A549 (cell line): ENCODE results near the gene TRIM45. TPM values are rescaled to one million over a fixed set of nuclear protein-coding genes. Genes with fewer than 3 reads are reported as not detected.

Source experiments
- ATAC-seq, 2 experiments: fragments of 200-7000 bp in 1 of 2; fragments of >200 bp in 1 of 2; cut with Nextera tagmentation in 1 of 2; cut with Tn5 transposase in 1 of 2; 3 replicates each; pipeline versions ENCODE4 v1.8.0 to v1.9.1; 2018 to 2020; ENCODE audit warnings: mild to moderate bottlenecking in 1 of 2, moderate library complexity in 1 of 2
- CTCF ChIA-PET: fragments of 300-600 bp; sonication (Branson Sonifier 250); formaldehyde crosslinking; extraction: SDS; loops from one replicate; lab custom pipeline; 2021; ENCODE audit warnings: antibody characterized with exemption, inconsistent platforms; lab: Yijun Ruan, JAX
- POLR2A ChIA-PET: fragments of 350-600 bp; formaldehyde crosslinking; extraction: SDS; loops from one replicate; lab custom pipeline; 2021; ENCODE audit warnings: antibody characterized with exemption, inconsistent platforms; lab: Yijun Ruan, JAX
- DNase-seq, 2 experiments: peaks; one replicate each; pipeline versions ENCODE4 v3.0.0 to v3.0.0-alpha.2; 2011 to 2016; ENCODE audit warnings: low read depth in 1 of 2, low spot score in 1 of 2
- FAIRE-seq: peaks from 2 replicates; lab custom pipeline; 2011; peaks lifted over from hg19 to GRCh38; lab: Jason Lieb, UNC
- H3K27ac ChIP-seq, 2 experiments: fragments of >200 bp; sonication (Bioruptor Twin); formaldehyde crosslinking; 3 replicates each; pipeline ENCODE4 v1.5.1; 2016 to 2017
- H3K4me1 ChIP-seq: fragments of >200 bp; sonication (Bioruptor Twin); formaldehyde crosslinking; 3 replicates; pipeline ENCODE4 v1.6.1; 2016
- H3K4me2 ChIP-seq: fragments of >200 bp; sonication (Bioruptor Twin); formaldehyde crosslinking; 3 replicates; pipeline ENCODE4 v1.6.1; 2016
- H3K4me3 ChIP-seq: fragments of >200 bp; sonication (Bioruptor Twin); formaldehyde crosslinking; 3 replicates; pipeline ENCODE4 v1.5.1; 2016
- H3K9me3 ChIP-seq: fragments of >200 bp; sonication (Bioruptor Twin); formaldehyde crosslinking; 3 replicates; pipeline ENCODE4 v1.6.1; 2016
- BCL3 ChIP-seq: fragments of >200 bp; sonication (Bioruptor Twin); formaldehyde crosslinking; IDR thresholded peaks from 3 replicates; pipeline ENCODE4 v1.6.1; 2016
- BHLHE40 ChIP-seq: IDR thresholded peaks from 2 replicates; pipeline ENCODE4 v1.6.1; 2012; ENCODE audit warnings: low read depth, low read length, inconsistent platforms
- CHD4 ChIP-seq: fragments of 200-600 bp; sonication (generic); IDR thresholded peaks from 2 replicates; pipeline ENCODE4 v1.6.1; 2016; ENCODE audit warnings: antibody characterized with exemption, mild to moderate bottlenecking, borderline replicate concordance
- CTCF ChIP-seq: fragments of >200 bp; sonication (Bioruptor Twin); formaldehyde crosslinking; IDR thresholded peaks from 3 replicates; pipeline ENCODE4 v1.5.1; 2016
- EP300 ChIP-seq, 2 experiments: fragments of >200 bp; sonication (Bioruptor Twin); formaldehyde crosslinking; IDR thresholded peaks; 2 replicates in 1 of 2; 3 replicates in 1 of 2; pipeline ENCODE4 v1.6.1; 2016 to 2017
- ESRRA ChIP-seq: fragments of 150-350 bp; IDR thresholded peaks from 2 replicates; pipeline ENCODE4 v1.6.1; 2014; ENCODE audit warnings: mild to moderate bottlenecking, low read length, borderline replicate concordance
- GATA3 ChIP-seq: IDR thresholded peaks from 2 replicates; pipeline ENCODE4 v1.6.1; 2012; ENCODE audit warnings: borderline replicate concordance
- HDAC2 ChIP-seq: fragments of 200-600 bp; sonication (generic); IDR thresholded peaks from 2 replicates; pipeline ENCODE4 v1.6.1; 2016
- HES2 ChIP-seq: fragments of >200 bp; sonication (Bioruptor Twin); formaldehyde crosslinking; IDR thresholded peaks from 2 replicates; pipeline ENCODE4 v1.6.1; 2016
- HOXB13 ChIP-seq: fragments of 250-450 bp; sonication (Bioruptor Pico); IDR thresholded peaks from 2 replicates; pipeline ENCODE4 v1.5.0; 2020; ENCODE audit warnings: low read depth, mild to moderate bottlenecking, moderate library complexity
- HOXB5 ChIP-seq: fragments of 250-450 bp; sonication (Bioruptor Pico); IDR thresholded peaks from 2 replicates; pipeline ENCODE4 v1.5.0; 2020; ENCODE audit warnings: mild to moderate bottlenecking, moderate library complexity
- JUNB ChIP-seq: fragments of >200 bp; sonication (Bioruptor Twin); formaldehyde crosslinking; IDR thresholded peaks from 2 replicates; pipeline ENCODE4 v1.6.1; 2016
- KDM5A ChIP-seq: fragments of 200-600 bp; sonication (generic); IDR thresholded peaks from 2 replicates; pipeline ENCODE4 v1.6.1; 2016; ENCODE audit warnings: antibody characterized with exemption, mild to moderate bottlenecking
- NR3C1 ChIP-seq: fragments of >200 bp; sonication (Bioruptor Twin); formaldehyde crosslinking; IDR thresholded peaks from 3 replicates; pipeline ENCODE4 v1.6.1; 2017
- POLR2AphosphoS2 ChIP-seq: conservative IDR thresholded peaks from 2 replicates; pipeline ENCODE4 v1.6.1; 2012; ENCODE audit warnings: low read length, improper control_type of control experiment, inconsistent platforms
- RAD21 ChIP-seq, 2 experiments: fragments of >200 bp in 1 of 2; sonication (Bioruptor Twin) in 1 of 2; formaldehyde crosslinking in 1 of 2; IDR thresholded peaks in 1 of 2; conservative IDR thresholded peaks in 1 of 2; 2 replicates in 1 of 2; 3 replicates in 1 of 2; pipeline ENCODE4 v1.6.1; 2012 to 2018; ENCODE audit warnings: inconsistent platforms in 1 of 2
- REST ChIP-seq: fragments of 200-600 bp; sonication (generic); IDR thresholded peaks from 2 replicates; pipeline ENCODE4 v1.6.1; 2016; ENCODE audit warnings: antibody characterized with exemption, mild to moderate bottlenecking, moderate library complexity
- RFX5 ChIP-seq: fragments of 450-650 bp; IDR thresholded peaks from 2 replicates; pipeline ENCODE4 v1.7.1; 2014; ENCODE audit warnings: antibody characterized with exemption, mild to moderate bottlenecking, moderate library complexity
- RNF2 ChIP-seq: fragments of 200-600 bp; sonication (generic); IDR thresholded peaks from 2 replicates; pipeline ENCODE4 v1.6.1; 2016; ENCODE audit warnings: low read depth, mild to moderate bottlenecking, antibody characterized with exemption, moderate library complexity, borderline replicate concordance
- SREBF2 ChIP-seq: fragments of 450-650 bp; IDR thresholded peaks from 2 replicates; pipeline ENCODE4 v1.6.1; 2014; ENCODE audit warnings: mild to moderate bottlenecking, moderate library complexity
- TFCP2L1 ChIP-seq: fragments of 250-450 bp; sonication (Bioruptor Pico); IDR thresholded peaks from 2 replicates; pipeline ENCODE4 v1.5.0; 2021; ENCODE audit warnings: mild to moderate bottlenecking
- TP53 ChIP-seq: fragments of 250-450 bp; sonication (Bioruptor Pico); IDR thresholded peaks from 2 replicates; pipeline ENCODE4 v1.5.0; 2021; ENCODE audit warnings: mild to moderate bottlenecking, moderate library complexity
- ZNF302 ChIP-seq: fragments of 250-450 bp; sonication (Bioruptor Pico); IDR thresholded peaks from 2 replicates; pipeline ENCODE4 v1.9.0; 2021; ENCODE audit warnings: inconsistent platforms, mild to moderate bottlenecking, moderate library complexity
- WGBS: methylation state at CpG from one replicate; pipeline ENCODE4 v1.1.6; 2017; ENCODE audit errors: missing lambda C conversion rate; 5-methylcytosine and 5-hydroxymethylcytosine counted together
- polyA plus RNA-seq, 4 experiments: library from polyadenylated mRNA; depleted of rRNA in 3 of 4; stranded (reverse); fragments of >200 nt; fragmentation: RNase III in 1 of 4; extraction: RNeasy Plus Mini Kit Qiagen cat#74134 plus additional on column Dnase treatment in 1 of 4; gene quantifications; 2 replicates in 3 of 4; 3 replicates in 1 of 4; pipeline ENCODE4 v1.2.3, GENCODE V29; 2011 to 2017
- TF ChIP-seq, protein P1 (sequence below): fragments of 150-350 bp; IDR thresholded peaks from 2 replicates; pipeline ENCODE4 v1.6.1; 2014; ENCODE audit warnings: low read depth, mild to moderate bottlenecking, low read length

TRIM45 gene
- polyA plus RNA-seq, 2 of the 4 experiments (the other 2 are of a cell fraction), result 3.0 to 3.4 TPM

DNA sequence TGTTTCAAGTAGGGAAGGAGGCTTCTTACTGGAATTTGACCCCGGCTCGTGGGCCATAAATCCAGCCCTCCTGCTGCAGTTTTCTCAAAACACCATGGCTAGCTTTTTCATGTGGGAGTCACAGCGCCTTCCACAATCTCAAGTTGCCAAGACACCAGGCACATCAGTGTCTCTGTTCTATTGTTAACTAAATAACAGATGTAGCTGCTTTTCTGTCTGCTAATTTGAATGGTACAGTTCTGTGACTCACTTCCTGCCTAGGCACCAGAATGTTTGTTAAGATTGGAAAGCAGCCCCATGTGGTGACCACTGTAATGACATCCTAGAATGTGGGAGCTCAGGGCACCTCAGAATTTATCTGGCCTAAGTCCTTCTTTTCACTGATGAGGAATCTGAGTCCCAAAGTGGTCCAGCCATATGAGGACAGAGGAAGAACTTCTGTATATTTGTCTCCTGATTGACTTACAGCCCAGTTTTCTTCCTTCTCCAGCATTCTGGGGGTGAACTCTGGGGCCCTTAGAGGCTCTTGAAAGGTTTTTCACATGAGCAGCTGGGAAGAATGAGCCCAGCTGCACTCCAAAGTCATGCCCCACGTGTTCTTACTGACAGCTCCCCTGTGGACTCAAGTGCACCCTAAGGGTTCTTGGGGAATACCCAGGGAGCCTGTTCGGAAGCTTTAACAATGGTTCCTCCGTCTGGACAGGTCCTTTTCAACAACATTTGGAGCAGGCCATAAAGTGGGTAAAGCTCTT lies 27.5 kb downstream of the TRIM45 start:
- Histone ChIP-seq H3K9me3 (no peaks in the 10 kb centered on the region), H3K4me3 (no peak overlapping the region), H3K27ac (peak overlapping the region; percentile 51 to 62), H3K4me2 (0 out of 3 replicates have a peak overlapping the region, but pooled peaks have one; percentile 20), H3K4me1 (peaks cover 14% of the 10 kb centered on the region)
- DNase-seq (peak; percentile 10 to 25), ATAC-seq (peak; percentile 39 to 76; a peak in 3 of 6 replicates), FAIRE-seq (no peak)
- ChIA-PET POLR2A (no interaction called here), CTCF (interaction anchor here (0.9 to 3.0 kb wide), 9 partner anchors 12 to 357 kb away, joined by 3 to 14 read pairs (median 4); no protein-coding TSS in a partner anchor)
- WGBS, result 86% methylated on average over 5 of the region's 6 CpGs
- TF ChIP-seq GATA3, result no peak
- TF ChIP-seq HDAC2, result no peak
- TF ChIP-seq ESRRA, result no peak
- TF ChIP-seq RAD21 (conservative IDR thresholded peaks at IDR 0.05 in 1 of 2, IDR thresholded peaks at IDR 0.05 in 1 of 2), result 0 out of 5 replicates have a peak, but pooled peaks of 1 of the 2 experiments have one; percentile 2
- no peak for TF ChIP-seq REST
- no peak for TF ChIP-seq ZNF302 (CRISPR knock-in tag)

DNA sequence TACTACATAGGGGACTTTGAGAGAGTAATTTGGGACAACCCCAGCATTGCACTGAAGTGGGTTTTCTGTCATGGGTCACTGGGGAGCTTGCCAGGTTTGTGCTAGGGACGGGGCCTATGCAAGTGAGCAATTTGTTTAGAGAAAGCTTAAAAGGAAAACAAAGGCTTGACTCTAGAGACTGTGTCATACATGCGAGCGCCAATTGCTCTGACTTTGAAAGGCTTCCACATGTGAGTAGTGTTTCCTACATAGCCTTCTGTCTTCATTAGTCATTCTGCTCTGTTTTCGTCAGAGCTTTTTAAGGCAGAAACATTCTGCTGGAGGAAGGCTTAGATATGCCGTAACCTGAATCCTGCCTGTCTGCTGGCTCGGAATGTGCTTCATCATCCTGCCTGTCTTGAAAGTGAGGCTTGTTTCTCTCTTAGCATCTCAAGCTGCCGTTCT lies 28.4 kb downstream of the TRIM45 start:
- ChIA-PET CTCF (interaction anchor here (1.0 to 3.0 kb wide), 5 partner anchors 11 to 35 kb away, joined by 3 to 14 read pairs (median 4); no protein-coding TSS in a partner anchor), POLR2A (no interaction called here)
- 68% methylated on average over 7 of the region's 7 CpGs for WGBS
- Histone ChIP-seq H3K4me2 (peak overlapping the region; percentile 20; the same call in 1 of the 3 replicates), H3K27ac (peak overlapping the region; percentile 51 to 62; a peak in 5 of 6 replicates), H3K4me3 (no peak overlapping the region), H3K9me3 (no peaks in the 10 kb centered on the region), H3K4me1 (peaks cover 14% of the 10 kb centered on the region)
- DNase-seq (peak in 1 of 2 experiments; percentile 40), ATAC-seq (peak; percentile 71 to 77; a peak in 5 of 6 replicates), FAIRE-seq (no peak)
- no peak for TF ChIP-seq CHD4
- TF ChIP-seq, all 56 proteins: peak for 0

- Histone ChIP-seq H3K9me3 (no peaks in the 10 kb centered on the region), H3K4me3 (no peak overlapping the region), H3K4me2 (no peak overlapping the region), H3K4me1 (peaks cover 14% of the 10 kb centered on the region), H3K27ac (peak overlapping the region; percentile 51 to 62; a peak in 3 of 6 replicates)
- no peak for FAIRE-seq
- ATAC-seq, result no peak
- CTCF ChIA-PET, result interaction anchor here (1.0 to 3.0 kb wide), 6 partner anchors 11 to 193 kb away, joined by 3 to 14 read pairs (median 4); no protein-coding TSS in a partner anchor
- no peak for DNase-seq
- TF ChIP-seq JUNB (no peak), BCL3 (no peak), HES2 (no peak), BHLHE40 (no peak), KDM5A (no peak), RFX5 (no peak), TP53 (CRISPR knock-in tag) (no peak), TFCP2L1 (CRISPR knock-in tag) (no peak), CHD4 (no peak), EP300 (IDR thresholded peaks at IDR 0.05) (no peak), RAD21 (conservative IDR thresholded peaks at IDR 0.05 in 1 of 2, IDR thresholded peaks at IDR 0.05 in 1 of 2) (no peak), HOXB13 (CRISPR knock-in tag) (no peak), POLR2AphosphoS2 (no peak), NR3C1 (no peak), RNF2 (no peak), CTCF (no peak), SREBF2 (no peak), HOXB5 (no peak)
- TF ChIP-seq, protein P1, sequence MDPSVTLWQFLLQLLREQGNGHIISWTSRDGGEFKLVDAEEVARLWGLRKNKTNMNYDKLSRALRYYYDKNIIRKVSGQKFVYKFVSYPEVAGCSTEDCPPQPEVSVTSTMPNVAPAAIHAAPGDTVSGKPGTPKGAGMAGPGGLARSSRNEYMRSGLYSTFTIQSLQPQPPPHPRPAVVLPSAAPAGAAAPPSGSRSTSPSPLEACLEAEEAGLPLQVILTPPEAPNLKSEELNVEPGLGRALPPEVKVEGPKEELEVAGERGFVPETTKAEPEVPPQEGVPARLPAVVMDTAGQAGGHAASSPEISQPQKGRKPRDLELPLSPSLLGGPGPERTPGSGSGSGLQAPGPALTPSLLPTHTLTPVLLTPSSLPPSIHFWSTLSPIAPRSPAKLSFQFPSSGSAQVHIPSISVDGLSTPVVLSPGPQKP, result no peak
- 86% methylated on average over 5 of the region's 5 CpGs for whole genome bisulfite sequencing
- POLR2A ChIA-PET, result interaction anchor here (0.5 kb wide), 1 partner anchor 522 kb away, joined by 3 read pairs; no protein-coding TSS in a partner anchor
Measured at GRCh38 chr1:117092594-117092993, 29.0 kb downstream of the TRIM45 start.
